Ishikawa (cell line): ENCODE measurements around the gene THAP12.

Source experiments
- CEBPB ChIP-seq: IDR thresholded peaks from 2 replicates; pipeline ENCODE4 v1.6.1; 2012
- CREB1 ChIP-seq: IDR thresholded peaks from 2 replicates; pipeline ENCODE4 v1.6.1; 2012; ENCODE audit warnings: low read depth
- EGR1 ChIP-seq: IDR thresholded peaks from 2 replicates; pipeline ENCODE4 v1.6.1; 2012
- EP300 ChIP-seq: IDR thresholded peaks from 2 replicates; pipeline ENCODE4 v1.6.1; 2012; ENCODE audit warnings: borderline replicate concordance
- FOXM1 ChIP-seq: IDR thresholded peaks from 2 replicates; pipeline ENCODE4 v1.6.1; 2012; ENCODE audit warnings: low read depth, borderline replicate concordance
- MAX ChIP-seq: IDR thresholded peaks from 2 replicates; pipeline ENCODE4 v1.6.1; 2012
- NFIC ChIP-seq: IDR thresholded peaks from 2 replicates; pipeline ENCODE4 v1.6.1; 2012
- RAD21 ChIP-seq: IDR thresholded peaks from 2 replicates; pipeline ENCODE4 v1.6.1; 2012; ENCODE audit warnings: low read depth
- REST ChIP-seq: IDR thresholded peaks from 2 replicates; pipeline ENCODE4 v1.6.1; 2012; ENCODE audit warnings: low read depth, mild to moderate bottlenecking
- TAF1 ChIP-seq: IDR thresholded peaks from 2 replicates; pipeline ENCODE4 v1.6.1; 2012; ENCODE audit warnings: low read depth, mild to moderate bottlenecking
- TCF12 ChIP-seq: IDR thresholded peaks from 2 replicates; pipeline ENCODE4 v1.6.1; 2012; ENCODE audit warnings: low read depth
- TEAD4 ChIP-seq: IDR thresholded peaks from 2 replicates; pipeline ENCODE4 v1.6.1; 2012
- USF1 ChIP-seq: IDR thresholded peaks from 2 replicates; pipeline ENCODE4 v1.6.1; 2012
- YY1 ChIP-seq: IDR thresholded peaks from 2 replicates; pipeline ENCODE4 v1.6.1; 2012; ENCODE audit warnings: low read depth
- ZBTB7A ChIP-seq: IDR thresholded peaks from 2 replicates; pipeline ENCODE4 v1.6.1; 2012; ENCODE audit warnings: low read depth

THAP12 gene

GRCh38 chr11:76400967-76401366 is 20.0 kb upstream of the THAP12 start:
- no peak for TF ChIP-seq FOXM1
- no peak for TF ChIP-seq ZBTB7A
- TF ChIP-seq CREB1, result no peak
- no peak for TF ChIP-seq MAX
- TF ChIP-seq NFIC, result no peak
- TF ChIP-seq CEBPB, result no peak
- TF ChIP-seq RAD21, result no peak
- TF ChIP-seq REST, result no peak
- no peak for TF ChIP-seq TEAD4
- TF ChIP-seq TAF1, result no peak
- no peak for TF ChIP-seq TCF12
- no peak for TF ChIP-seq USF1
- TF ChIP-seq YY1, result no peak
- TF ChIP-seq EP300, result no peak
- TF ChIP-seq EGR1, result no peak

GRCh38 chr11:76397383-76397782 is 16.5 kb upstream of the THAP12 start:
- TF ChIP-seq CEBPB, result no peak
- TF ChIP-seq ZBTB7A, result no peak
- TF ChIP-seq CREB1, result no peak
- no peak for TF ChIP-seq YY1

- TF ChIP-seq RAD21, result no peak
- no peak for TF ChIP-seq USF1
- no peak for TF ChIP-seq EP300
- TF ChIP-seq CEBPB, result no peak
- TF ChIP-seq EGR1, result no peak
- no peak for TF ChIP-seq CREB1
- no peak for TF ChIP-seq YY1
- no peak for TF ChIP-seq TCF12
- no peak for TF ChIP-seq TAF1
- TF ChIP-seq TEAD4, result no peak
- TF ChIP-seq REST, result no peak
- no peak for TF ChIP-seq MAX
- TF ChIP-seq NFIC, result no peak
- no peak for TF ChIP-seq FOXM1
- no peak for TF ChIP-seq ZBTB7A
Measured at GRCh38 chr11:76395296-76395695, 14.4 kb upstream of the THAP12 start.

GRCh38 chr11:76394411-76394810 is 13.5 kb upstream of the THAP12 start:
- no peak for TF ChIP-seq EGR1
- no peak for TF ChIP-seq CEBPB
- no peak for TF ChIP-seq FOXM1
- no peak for TF ChIP-seq ZBTB7A
- TF ChIP-seq TAF1, result no peak
- TF ChIP-seq TCF12, result no peak
- TF ChIP-seq EP300, result no peak
- TF ChIP-seq REST, result no peak
- no peak for TF ChIP-seq TEAD4
- no peak for TF ChIP-seq USF1
- TF ChIP-seq MAX, result no peak
- no peak for TF ChIP-seq NFIC
- no peak for TF ChIP-seq YY1
- no peak for TF ChIP-seq CREB1
